Uterus (tissue), 2 donors: ENCODE data around the gene XXYLT1.

Experiments
- POLR2A ChIP-seq, 2 donors: fragments of 450-650 bp; IDR thresholded peaks; one replicate each; pipeline ENCODE4 v1.6.1; 2016; ENCODE audit warnings: antibody characterized with exemption in 2 of 2, mild to moderate bottlenecking in 1 of 2, moderate library complexity in 1 of 2
- TF ChIP-seq, protein P1 (sequence below), 4 experiments: fragments of 200-600 bp in 2 of 4; fragments of 450-650 bp in 2 of 4; sonication (generic) in 2 of 4; IDR thresholded peaks; one replicate each; pipeline ENCODE4 v1.5.1; 2016 to 2019; ENCODE audit warnings: antibody characterized with exemption in 4 of 4, mild to moderate bottlenecking in 2 of 4, moderate library complexity in 1 of 4

- TF ChIP-seq POLR2A (IDR thresholded peaks at IDR 0.05), result no peak
- TF ChIP-seq, protein P1, sequence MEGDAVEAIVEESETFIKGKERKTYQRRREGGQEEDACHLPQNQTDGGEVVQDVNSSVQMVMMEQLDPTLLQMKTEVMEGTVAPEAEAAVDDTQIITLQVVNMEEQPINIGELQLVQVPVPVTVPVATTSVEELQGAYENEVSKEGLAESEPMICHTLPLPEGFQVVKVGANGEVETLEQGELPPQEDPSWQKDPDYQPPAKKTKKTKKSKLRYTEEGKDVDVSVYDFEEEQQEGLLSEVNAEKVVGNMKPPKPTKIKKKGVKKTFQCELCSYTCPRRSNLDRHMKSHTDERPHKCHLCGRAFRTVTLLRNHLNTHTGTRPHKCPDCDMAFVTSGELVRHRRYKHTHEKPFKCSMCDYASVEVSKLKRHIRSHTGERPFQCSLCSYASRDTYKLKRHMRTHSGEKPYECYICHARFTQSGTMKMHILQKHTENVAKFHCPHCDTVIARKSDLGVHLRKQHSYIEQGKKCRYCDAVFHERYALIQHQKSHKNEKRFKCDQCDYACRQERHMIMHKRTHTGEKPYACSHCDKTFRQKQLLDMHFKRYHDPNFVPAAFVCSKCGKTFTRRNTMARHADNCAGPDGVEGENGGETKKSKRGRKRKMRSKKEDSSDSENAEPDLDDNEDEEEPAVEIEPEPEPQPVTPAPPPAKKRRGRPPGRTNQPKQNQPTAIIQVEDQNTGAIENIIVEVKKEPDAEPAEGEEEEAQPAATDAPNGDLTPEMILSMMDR (IDR thresholded peaks at IDR 0.05), result no peak
Measured at GRCh38 chr3:195208631-195209030, 62.3 kb downstream of the XXYLT1 start.
